ENCODE measurements around the gene SLC6A19. TPM values are rescaled to one million over a fixed set of nuclear protein-coding genes. Genes with fewer than 3 reads are reported as not detected.

SLC6A19 gene
- total and polyA plus RNA-seq, 10 of the 15 experiments (the other 5 are each of a cell fraction or from before 2014, with no cell fraction given), result 0.01 to 0.03 TPM; not detected in 8

- TF ChIP-seq BCLAF1 (IDR thresholded peaks at IDR 0.05), result no peak
- TF ChIP-seq HCFC1 (IDR thresholded peaks at IDR 0.05; ENCODE audit: low read length), result no peak
Observed at GRCh38 chr5:1240496-1241260, 39.3 kb downstream of the SLC6A19 start (continued).

- TF ChIP-seq FOXM1 (IDR thresholded peaks at IDR 0.05; ENCODE audit: low read depth, low read length) (no peak), MTA2 (IDR thresholded peaks at IDR 0.05; ENCODE audit: low read depth) (no peak), ZNF217 (IDR thresholded peaks at IDR 0.05) (no peak), CEBPB (IDR thresholded peaks at IDR 0.05; ENCODE audit: borderline replicate concordance in 1 of 2, low read depth in 2 of 2, low read length in 2 of 2) (no peak), NFYB (IDR thresholded peaks at IDR 0.05; ENCODE audit: insufficient read depth, low read depth, low read length) (no peak), SP1 (IDR thresholded peaks at IDR 0.05; ENCODE audit: low read depth, low read length) (no peak)
- TF ChIP-seq, protein P1, sequence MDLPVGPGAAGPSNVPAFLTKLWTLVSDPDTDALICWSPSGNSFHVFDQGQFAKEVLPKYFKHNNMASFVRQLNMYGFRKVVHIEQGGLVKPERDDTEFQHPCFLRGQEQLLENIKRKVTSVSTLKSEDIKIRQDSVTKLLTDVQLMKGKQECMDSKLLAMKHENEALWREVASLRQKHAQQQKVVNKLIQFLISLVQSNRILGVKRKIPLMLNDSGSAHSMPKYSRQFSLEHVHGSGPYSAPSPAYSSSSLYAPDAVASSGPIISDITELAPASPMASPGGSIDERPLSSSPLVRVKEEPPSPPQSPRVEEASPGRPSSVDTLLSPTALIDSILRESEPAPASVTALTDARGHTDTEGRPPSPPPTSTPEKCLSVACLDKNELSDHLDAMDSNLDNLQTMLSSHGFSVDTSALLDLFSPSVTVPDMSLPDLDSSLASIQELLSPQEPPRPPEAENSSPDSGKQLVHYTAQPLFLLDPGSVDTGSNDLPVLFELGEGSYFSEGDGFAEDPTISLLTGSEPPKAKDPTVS (IDR thresholded peaks at IDR 0.05; ENCODE audit: low read depth, low read length), result no peak
- Histone ChIP-seq H2AFZ (ENCODE audit: control insufficient read depth, low read depth, low read length) (no peak overlapping the region), H3K4me1 (ENCODE audit: control insufficient read depth, insufficient read depth, low read length) (no peaks in the 10 kb centered on the region), H4K20me1 (ENCODE audit: control insufficient read depth, insufficient read depth) (no peaks in the 10 kb centered on the region), H3K36me3 (ENCODE audit: control insufficient read depth in 2 of 2, insufficient read depth in 2 of 2, low read length in 1 of 2) (no peaks in the 10 kb centered on the region), H3K9me3 (replicated peaks; ENCODE audit: control insufficient read depth, insufficient read depth, low read length) (no peaks in the 10 kb centered on the region; the same call in 2 of the 3 replicates), H3K27ac (ENCODE audit: control insufficient read depth, insufficient read depth) (no peak overlapping the region), H3K27me3 (replicated peaks in 1 of 2; ENCODE audit: control insufficient read depth in 2 of 2, insufficient read depth in 2 of 2, low read length in 1 of 2) (no peaks in the 10 kb centered on the region; a peak in 2 of 4 replicates), H3K4me3 (no peak overlapping the region), H3K4me2 (ENCODE audit: control insufficient read depth, insufficient read depth) (no peak overlapping the region), H3K9ac (ENCODE audit: control insufficient read depth, insufficient read depth, low read length) (no peak overlapping the region), H3K79me2 (ENCODE audit: control insufficient read depth, insufficient read depth, low read length) (no peaks in the 10 kb centered on the region)
- BruUV-seq (replicated peaks), result no TSS peak
- POLR2A ChIA-PET, result no interaction called here
- intact Hi-C loops (cut with micrococcal nuclease; ENCODE audit: unreplicated experiment) (no loop called here), in situ Hi-C loops (cut with MboI) (no loop called here)
- ATAC-seq, result no peak
- RAD21 ChIA-PET (ENCODE audit: unreplicated experiment), result no interaction called here
- no peak for DNase-seq (ENCODE audit: low read depth, low spot score)
- no peak for FAIRE-seq
- WGBS (ENCODE audit: insufficient coverage, insufficient replicate concordance, low lambda C conversion rate, missing lambda C conversion rate), result 62% methylated on average over 22 of the region's 22 CpGs
- CTCF ChIA-PET, result interaction anchor here (0.7 kb wide), 1 partner anchor 376 kb away, joined by 3 read pairs; no protein-coding TSS in a partner anchor
- SMC1A ChIA-PET (ENCODE audit: uncharacterized antibody, unreplicated experiment), result no interaction called here
Observed at GRCh38 chr5:1241509-1242080, 40.2 kb downstream of the SLC6A19 start.

Data from GM12878 (cell line).